ENCODE measurements around the gene CXCR5. TPM values are rescaled to one million over a fixed set of nuclear protein-coding genes. Genes with fewer than 3 reads are reported as not detected.

CXCR5 gene
- total RNA-seq, 8 experiments from 2014 or later, result 0.04 to 0.19 (median 0.11) TPM; not detected in 2

- in situ Hi-C loops (cut with MboI; ENCODE audit: low pct_unique_long_range_greater_than_20kb in 2 of 9, low sequenced_read_pairs in 9 of 9, unreplicated experiment in 9 of 9), result no loop called here
- Histone ChIP-seq H3K4me1 (replicated peaks in 1 of 2) (peaks cover 53 to 54% of the 10 kb centered on the region in 2 donors), H3K4me3 (no peak overlapping the region), H3K27ac (peak overlapping the region in 1 of 2 donors; percentile 62)
- WGBS, 10 experiments, result 0 to 38% (median 20%) methylated on average over 1 to 9 of the region's 24 CpGs; no CpG with 5 or more reads in 7 of the 10 experiments
- peak; percentile 9 to 47 (median 14) for ATAC-seq (replicated peaks in 6 of 8)
Measured at GRCh38 chr11:118907051-118908042, 23.7 kb downstream of the CXCR5 start.

GRCh38 chr11:118908264-118908663 lies 24.6 kb downstream of the CXCR5 start:
- WGBS, 10 experiments, result 60 to 100% methylated on average over 1 to 3 of the region's 13 CpGs; no CpG with 5 or more reads in 8 of the 10 experiments
- ATAC-seq (replicated peaks in 6 of 8), result no peak

GRCh38 chr11:118908901-118909618 lies 25.4 kb downstream of the CXCR5 start:
- H3K4me1 ChIP-seq (replicated peaks in 1 of 2), result peaks cover 62% of the 10 kb centered on the region in 2 donors
- peak overlapping the region; percentile 79 to 85 for H3K27ac ChIP-seq
- 0% methylated on average over 1 of the region's 17 CpGs; no CpG with 5 or more reads in 9 of the 10 experiments for WGBS, 10 experiments
- in situ Hi-C loops (cut with MboI; ENCODE audit: low pct_unique_long_range_greater_than_20kb in 2 of 9, low sequenced_read_pairs in 9 of 9, unreplicated experiment in 9 of 9), result no loop called here
- peak overlapping the region; percentile 0 to 24 (median 11) for H3K4me3 ChIP-seq
- peak; percentile 1 to 82 (median 78) for ATAC-seq (replicated peaks in 6 of 8)

More at GRCh38 chr11:118908264-118908663, 24.6 kb downstream of the CXCR5 start:
- H3K4me3 ChIP-seq, result no peak overlapping the region
- in situ Hi-C loops (cut with MboI; ENCODE audit: low pct_unique_long_range_greater_than_20kb in 2 of 9, low sequenced_read_pairs in 9 of 9, unreplicated experiment in 9 of 9), result no loop called here
- peaks cover 62% of the 10 kb centered on the region in 2 donors for H3K4me1 ChIP-seq (replicated peaks in 1 of 2)
- peak overlapping the region; percentile 62 to 80 for H3K27ac ChIP-seq

- WGBS, 10 experiments, result no CpG with 5 or more reads among the region's 21 CpGs
- ATAC-seq (replicated peaks in 6 of 8), result peak in 1 of 8 experiments; percentile 2
- Histone ChIP-seq H3K27ac (peak overlapping the region; percentile 79 to 85), H3K4me3 (peak overlapping the region in 4 of 5 donors; percentile 0 to 24 (median 12)), H3K4me1 (replicated peaks in 1 of 2) (peaks cover 62% of the 10 kb centered on the region in 2 donors)
- in situ Hi-C loops (cut with MboI; ENCODE audit: low pct_unique_long_range_greater_than_20kb in 2 of 9, low sequenced_read_pairs in 9 of 9, unreplicated experiment in 9 of 9), result no loop called here
Measured at GRCh38 chr11:118909619-118910308, 26.1 kb downstream of the CXCR5 start.

GRCh38 chr11:118910309-118911112 lies 26.8 kb downstream of the CXCR5 start:
- H3K27ac ChIP-seq, result peak overlapping the region; percentile 79 to 85
- in situ Hi-C loops (cut with MboI; ENCODE audit: low pct_unique_long_range_greater_than_20kb in 2 of 9, low sequenced_read_pairs in 9 of 9, unreplicated experiment in 9 of 9), result no loop called here
- H3K4me3 ChIP-seq, result peak overlapping the region in 3 of 5 donors; percentile 4 to 14 (median 4)
- peak; percentile 1 to 62 (median 6) for ATAC-seq (replicated peaks in 6 of 8)
- peaks cover 62% of the 10 kb centered on the region in 2 donors for H3K4me1 ChIP-seq (replicated peaks in 1 of 2)
- no CpG with 5 or more reads among the region's 67 CpGs for WGBS, 10 experiments

GRCh38 chr11:118911113-118911879 lies 27.6 kb downstream of the CXCR5 start:
- H3K4me1 ChIP-seq (replicated peaks in 1 of 2), result peaks cover 64 to 65% of the 10 kb centered on the region in 2 donors
- peak overlapping the region; percentile 4 to 79 for H3K27ac ChIP-seq
- ATAC-seq (replicated peaks in 6 of 8), result peak in 4 of 8 experiments; percentile 0 to 3 (median 0)
- in situ Hi-C loops (cut with MboI; ENCODE audit: low pct_unique_long_range_greater_than_20kb in 2 of 9, low sequenced_read_pairs in 9 of 9, unreplicated experiment in 9 of 9), result no loop called here
- no peak overlapping the region for H3K4me3 ChIP-seq
- WGBS, 10 experiments, result 7 to 47% (median 47%) methylated on average over 3 to 5 of the region's 21 CpGs; no CpG with 5 or more reads in 7 of the 10 experiments

- Histone ChIP-seq H3K4me1 (replicated peaks in 1 of 2) (peaks cover 69% of the 10 kb centered on the region in 2 donors), H3K27ac (peak overlapping the region; percentile 49 to 79), H3K4me3 (peak overlapping the region in 2 of 5 donors; percentile 1 to 14)
- in situ Hi-C loops (cut with MboI; ENCODE audit: low pct_unique_long_range_greater_than_20kb in 2 of 9, low sequenced_read_pairs in 9 of 9, unreplicated experiment in 9 of 9), result no loop called here
- 19 to 87% (median 54%) methylated on average over 3 to 12 of the region's 23 CpGs; no CpG with 5 or more reads in 5 of the 10 experiments for WGBS, 10 experiments
- peak; percentile 40 to 49 (median 48) for ATAC-seq (replicated peaks in 6 of 8)
Measured at GRCh38 chr11:118911880-118912741, 28.4 kb downstream of the CXCR5 start.

- no peak for ATAC-seq (replicated peaks in 6 of 8)
- 0 to 82% (median 48%) methylated on average over 1 to 6 of the region's 12 CpGs; no CpG with 5 or more reads in 5 of the 10 experiments for WGBS, 10 experiments
- in situ Hi-C loops (cut with MboI; ENCODE audit: low pct_unique_long_range_greater_than_20kb in 2 of 9, low sequenced_read_pairs in 9 of 9, unreplicated experiment in 9 of 9), result no loop called here
Measured at GRCh38 chr11:118912742-118913410, 29.2 kb downstream of the CXCR5 start.

GRCh38 chr11:118913411-118914125 lies 29.9 kb downstream of the CXCR5 start:
- no peak for ATAC-seq (replicated peaks in 6 of 8)
- no peak overlapping the region for H3K27ac ChIP-seq
- 50% methylated on average over 2 of the region's 9 CpGs; no CpG with 5 or more reads in 9 of the 10 experiments for WGBS, 10 experiments
- peaks cover 66 to 68% of the 10 kb centered on the region in 2 donors for H3K4me1 ChIP-seq (replicated peaks in 1 of 2)
- in situ Hi-C loops (cut with MboI; ENCODE audit: low pct_unique_long_range_greater_than_20kb in 2 of 9, low sequenced_read_pairs in 9 of 9, unreplicated experiment in 9 of 9), result no loop called here
- H3K4me3 ChIP-seq, result no peak overlapping the region

More at GRCh38 chr11:118912742-118913410, 29.2 kb downstream of the CXCR5 start:
- peak overlapping the region in 1 of 2 donors; percentile 79 for H3K27ac ChIP-seq
- H3K4me1 ChIP-seq (replicated peaks in 1 of 2), result peaks cover 66 to 69% of the 10 kb centered on the region in 2 donors
- no peak overlapping the region for H3K4me3 ChIP-seq
